GM12874 (cell line): ENCODE results near the gene CPLANE2.

ENCODE experiments used
- TF ChIP-seq, protein P1 (sequence below): IDR thresholded peaks from 2 replicates; pipeline ENCODE4 v1.5.1; 2011; ENCODE audit warnings: low read depth, mild to moderate bottlenecking, control low read depth, low read length, moderate library complexity; ENCODE audit not compliant: insufficient read depth

The CPLANE2 gene

DNA sequence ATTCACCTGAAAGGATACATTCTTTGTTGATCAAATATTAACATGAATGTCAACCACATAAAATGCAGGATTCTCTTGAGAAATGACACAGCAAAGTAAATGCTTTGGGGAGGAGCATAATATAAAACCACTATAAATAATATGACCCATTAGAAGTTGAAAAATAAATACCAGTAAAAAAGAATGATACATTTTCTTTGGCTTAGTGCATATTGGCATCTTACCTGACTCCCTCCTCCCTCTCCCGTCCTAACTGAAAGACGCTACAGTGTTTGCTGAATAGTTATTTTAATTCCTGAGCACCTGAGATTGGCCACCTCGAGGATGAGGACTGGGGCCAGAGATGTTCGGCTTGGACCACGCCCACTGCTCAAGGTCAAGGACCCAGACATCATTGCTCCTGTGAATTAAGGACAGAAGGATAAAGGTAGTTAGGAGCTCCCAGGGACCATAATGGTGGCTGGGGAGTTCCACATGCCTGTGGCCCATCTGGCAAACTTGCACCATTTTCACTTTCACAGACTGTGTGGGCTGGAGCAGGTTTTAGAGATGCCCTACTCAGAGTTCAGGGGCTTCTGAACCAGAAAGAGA, 16.4 kb upstream of the CPLANE2 start:
- TF ChIP-seq, protein P1, sequence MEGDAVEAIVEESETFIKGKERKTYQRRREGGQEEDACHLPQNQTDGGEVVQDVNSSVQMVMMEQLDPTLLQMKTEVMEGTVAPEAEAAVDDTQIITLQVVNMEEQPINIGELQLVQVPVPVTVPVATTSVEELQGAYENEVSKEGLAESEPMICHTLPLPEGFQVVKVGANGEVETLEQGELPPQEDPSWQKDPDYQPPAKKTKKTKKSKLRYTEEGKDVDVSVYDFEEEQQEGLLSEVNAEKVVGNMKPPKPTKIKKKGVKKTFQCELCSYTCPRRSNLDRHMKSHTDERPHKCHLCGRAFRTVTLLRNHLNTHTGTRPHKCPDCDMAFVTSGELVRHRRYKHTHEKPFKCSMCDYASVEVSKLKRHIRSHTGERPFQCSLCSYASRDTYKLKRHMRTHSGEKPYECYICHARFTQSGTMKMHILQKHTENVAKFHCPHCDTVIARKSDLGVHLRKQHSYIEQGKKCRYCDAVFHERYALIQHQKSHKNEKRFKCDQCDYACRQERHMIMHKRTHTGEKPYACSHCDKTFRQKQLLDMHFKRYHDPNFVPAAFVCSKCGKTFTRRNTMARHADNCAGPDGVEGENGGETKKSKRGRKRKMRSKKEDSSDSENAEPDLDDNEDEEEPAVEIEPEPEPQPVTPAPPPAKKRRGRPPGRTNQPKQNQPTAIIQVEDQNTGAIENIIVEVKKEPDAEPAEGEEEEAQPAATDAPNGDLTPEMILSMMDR: no peak

DNA sequence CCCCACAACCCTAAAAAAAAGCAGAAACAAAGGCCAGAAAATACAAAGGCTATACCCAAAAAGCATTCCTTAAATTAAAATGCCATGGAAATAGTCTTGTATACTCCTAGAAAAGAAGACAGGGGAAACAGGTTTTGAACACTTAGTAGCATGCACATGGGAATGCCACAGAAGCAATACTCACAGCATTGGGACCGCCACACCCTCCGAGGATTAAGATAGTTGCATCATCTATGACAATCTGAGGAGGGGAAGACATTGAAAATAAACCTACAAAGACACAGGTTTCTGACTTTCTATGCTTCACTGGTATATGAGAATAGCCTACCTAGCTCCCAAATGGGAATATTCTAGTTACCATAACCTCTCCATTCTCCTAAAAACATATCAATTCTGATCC, 15.9 kb upstream of the CPLANE2 start:
- TF ChIP-seq, protein P1: no peak

DNA sequence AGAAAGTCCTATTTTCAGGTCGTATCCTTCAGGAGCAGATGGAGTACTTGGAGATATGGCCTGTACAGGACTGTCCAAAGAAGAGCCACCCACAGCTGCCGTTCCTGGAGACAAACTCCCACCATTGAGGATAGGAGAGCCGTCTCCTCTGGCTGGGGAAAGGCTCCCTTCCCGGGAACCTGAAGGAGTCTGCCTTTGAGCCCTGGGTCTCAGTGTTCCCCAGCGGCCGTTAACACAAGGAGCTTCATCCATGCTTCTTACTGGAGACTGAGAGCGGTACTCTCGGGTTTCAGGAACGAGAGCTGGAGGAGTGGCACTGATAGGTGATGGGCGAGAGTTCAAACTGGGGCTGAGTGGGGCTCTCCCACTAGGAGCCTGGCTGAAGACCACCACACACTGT, 14.4 kb upstream of the CPLANE2 start:
- TF ChIP-seq, protein P1: no peak

DNA sequence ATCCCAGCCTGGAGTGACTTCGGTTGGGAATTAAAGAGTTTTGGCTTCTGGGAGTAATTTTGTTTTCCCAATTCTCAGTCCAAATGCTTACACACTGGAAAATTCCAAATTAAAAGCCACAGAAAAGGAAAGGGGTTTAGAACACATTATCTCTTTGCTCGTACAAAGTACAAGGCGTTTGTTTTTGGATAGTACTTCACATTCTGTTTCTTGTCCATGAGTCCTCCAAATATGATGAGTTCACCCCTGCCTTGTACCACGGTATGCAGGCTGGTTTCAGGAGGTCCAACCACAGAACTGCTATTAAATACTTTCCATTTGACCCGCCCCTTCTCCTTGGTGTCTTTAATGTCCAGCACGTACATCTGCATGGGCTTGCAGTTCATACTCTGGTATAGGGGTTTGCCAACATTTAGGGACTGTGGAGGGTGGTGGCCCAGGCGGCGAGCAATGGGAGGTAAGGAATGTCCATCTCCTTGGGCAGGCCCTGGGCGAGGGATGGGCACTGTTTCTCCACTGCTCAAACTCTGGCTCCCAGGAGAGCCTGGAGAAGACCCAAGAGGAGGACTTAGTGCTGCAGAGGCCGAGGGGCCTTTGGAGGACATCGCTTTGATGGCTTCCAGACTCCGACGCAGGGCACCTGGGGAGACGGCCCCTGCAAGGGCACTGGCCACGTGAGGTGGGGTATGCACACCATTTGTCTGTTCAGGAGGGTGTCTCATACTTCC, 13.7 kb upstream of the CPLANE2 start:
- TF ChIP-seq, protein P1: no peak

DNA sequence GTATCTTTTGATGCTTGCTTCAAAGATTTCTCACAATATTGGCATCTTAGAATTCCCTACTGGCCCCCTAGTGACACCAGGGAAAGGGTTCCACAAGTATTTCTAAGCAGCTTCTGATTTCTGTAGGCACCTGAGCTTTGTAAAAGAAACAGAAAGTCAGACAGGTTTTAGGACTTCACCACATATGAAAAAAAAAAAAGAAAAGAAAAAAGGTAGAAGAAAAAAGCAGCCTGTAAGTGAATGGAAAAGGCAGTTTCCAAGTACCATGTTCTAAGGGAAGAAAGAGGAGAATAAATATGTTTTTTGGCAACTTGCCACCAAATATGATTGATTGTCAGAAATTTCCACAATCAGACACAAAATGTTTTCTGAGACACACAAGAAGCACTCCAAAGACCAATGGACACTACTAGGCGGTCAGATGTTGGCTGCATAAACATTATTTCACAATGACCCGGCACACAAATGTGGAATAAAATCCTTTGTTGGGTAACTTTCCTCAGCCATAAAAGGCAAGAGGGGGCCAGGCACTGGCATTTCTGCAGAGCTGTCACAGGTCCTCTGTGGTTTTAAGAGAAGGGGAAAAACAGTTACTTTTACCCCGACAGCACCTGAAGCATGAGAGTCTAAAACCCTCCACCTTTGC, 12.7 kb upstream of the CPLANE2 start:
- TF ChIP-seq, protein P1: no peak

DNA sequence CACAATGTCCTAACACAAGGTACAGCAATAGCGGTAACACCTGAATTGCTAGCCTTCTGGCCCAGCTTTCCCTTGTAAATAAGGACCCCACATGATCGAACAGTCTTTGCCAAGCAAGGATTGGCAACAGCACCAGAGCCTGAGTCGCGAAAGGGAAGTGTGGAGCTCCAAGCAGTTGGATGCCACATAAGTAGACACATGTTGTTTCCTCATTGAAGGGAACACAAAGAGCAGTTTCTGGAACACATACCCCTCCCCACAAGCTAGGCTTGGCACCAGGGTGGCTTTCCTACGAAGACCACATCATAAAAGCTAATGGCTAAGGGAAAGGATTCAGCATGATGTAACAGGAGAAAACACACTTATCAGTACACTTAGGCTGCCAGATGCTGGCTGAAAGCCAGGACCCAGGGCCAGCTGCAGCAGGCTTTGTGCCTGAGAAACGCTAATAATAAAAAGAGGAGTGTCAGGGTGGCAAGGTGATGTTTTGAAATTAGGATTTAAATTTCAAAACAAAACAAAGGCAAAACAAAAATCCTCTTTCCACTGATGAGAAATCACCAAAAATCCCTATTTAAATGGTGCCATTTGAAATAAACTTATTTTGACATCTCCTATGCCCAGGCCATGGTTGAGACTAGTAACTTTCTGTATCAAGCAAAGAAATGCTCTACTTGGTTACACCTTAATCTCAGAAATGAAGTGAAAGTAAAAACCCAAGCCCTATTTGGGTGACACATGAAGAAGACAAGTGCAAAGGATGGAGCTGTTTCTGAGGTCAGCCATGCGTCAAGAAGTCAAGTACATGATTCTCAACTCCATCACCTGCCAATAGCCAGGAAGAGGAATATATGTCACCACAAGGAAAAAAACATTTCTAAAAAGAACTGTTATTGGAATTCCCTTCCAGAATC, 11.9 kb upstream of the CPLANE2 start:
- TF ChIP-seq, protein P1: no peak

DNA sequence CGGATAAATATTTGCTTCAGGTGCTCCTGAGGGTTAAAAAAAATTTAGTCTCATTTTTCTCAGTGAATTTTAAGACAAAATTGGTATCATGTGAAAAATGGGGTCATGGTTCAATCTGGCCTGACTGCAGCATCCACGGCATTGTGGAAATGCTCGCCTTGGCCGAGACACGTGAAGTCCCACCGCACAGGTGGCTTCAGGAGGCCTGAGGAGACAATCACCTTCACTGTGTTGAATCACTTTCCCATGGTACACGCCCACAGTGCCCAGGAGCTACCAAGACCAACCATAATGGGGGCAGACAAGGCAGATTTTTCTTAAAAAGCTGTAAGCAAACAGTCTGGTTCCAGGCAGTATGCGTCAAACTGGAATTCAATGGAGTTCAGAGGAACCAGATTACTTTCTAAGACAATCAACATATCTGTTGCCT, 11.0 kb upstream of the CPLANE2 start:
- TF ChIP-seq, protein P1: no peak
